NCI-H82 treated with DMSO at 0.1 percent for 48 hours (cell line): ENCODE results near the gene FAM114A2.
A peak's percentile ranks its signal among the peaks of the same experiment; 100 is the strongest.
"Not testable (repeated sequence)": the region's sequence is repeated elsewhere in the genome, so short reads cannot be mapped to it uniquely, and the experiment has no call there.

Experiments
- DNase-seq: peaks from one replicate; lab custom pipeline; 2025; ENCODE audit not compliant: unreplicated experiment; lab: John Stamatoyannopoulos, UW

The FAM114A2 gene

GRCh38 chr5:154038707-154039457, at the start of gene FAM114A2, which contains the start of gene MFAP3:
TSS of gene FAM114A2 (minus strand) at chr5:154038910. CDS start at chr5:154034953, 3,957 bp downstream.
TSS of gene MFAP3 (plus strand) at chr5:154038967. CDS start at chr5:154049723, 10,756 bp downstream.
- DNase-seq: peak; percentile 48

GRCh38 chr5:154087260-154087659, 48.5 kb upstream of the FAM114A2 start:
- DNase-seq: no peak

- peak; percentile 25 for DNase-seq
These were observed 47.9 kb upstream of the FAM114A2 start for GRCh38 chr5:154086641-154087040.

- peak; percentile 44 for DNase-seq
These were observed 47.4 kb upstream of the FAM114A2 start for GRCh38 chr5:154086146-154086545.

- no peak for DNase-seq
These were observed 45.4 kb upstream of the FAM114A2 start for GRCh38 chr5:154084062-154084639.

GRCh38 chr5:154081246-154081645, 42.5 kb upstream of the FAM114A2 start:
- no peak for DNase-seq

- no peak for DNase-seq
These were observed 39.6 kb upstream of the FAM114A2 start for GRCh38 chr5:154078272-154078671.

- DNase-seq: no peak
These were observed 39.0 kb upstream of the FAM114A2 start for GRCh38 chr5:154077696-154078095.

- peak; percentile 26 for DNase-seq
These were observed 37.7 kb upstream of the FAM114A2 start for GRCh38 chr5:154076240-154076922.

- peak; percentile 21 for DNase-seq
These were observed 33.9 kb upstream of the FAM114A2 start for GRCh38 chr5:154072414-154073171.

GRCh38 chr5:154071799-154072413, 33.2 kb upstream of the FAM114A2 start:
- DNase-seq: no peak

- DNase-seq: not testable (repeated sequence)
These were observed 31.1 kb upstream of the FAM114A2 start for GRCh38 chr5:154069854-154070253.

- DNase-seq: no peak
These were observed 27.3 kb upstream of the FAM114A2 start for GRCh38 chr5:154065971-154066370.

- no peak for DNase-seq
These were observed 24.7 kb upstream of the FAM114A2 start for GRCh38 chr5:154063372-154063771.

GRCh38 chr5:154060606-154061005, 21.9 kb upstream of the FAM114A2 start:
- DNase-seq: no peak

- no peak for DNase-seq
These were observed 20.9 kb upstream of the FAM114A2 start for GRCh38 chr5:154059583-154059982.

GRCh38 chr5:154059039-154059430, 20.3 kb upstream of the FAM114A2 start:
- no peak for DNase-seq

- DNase-seq: peak; percentile 53
These were observed 19.6 kb upstream of the FAM114A2 start for GRCh38 chr5:154058055-154059038.

GRCh38 chr5:154055201-154055600, 16.5 kb upstream of the FAM114A2 start:
- DNase-seq: no peak

GRCh38 chr5:154053468-154053867, 14.8 kb upstream of the FAM114A2 start:
- DNase-seq: no peak
